Measurements from ENCODE around the gene MPZL2.

MPZL2 gene

GRCh38 chr11:118219244-118219643, 44.9 kb downstream of the MPZL2 start:
- DNase-seq (ENCODE audit: low read depth), result no peak

GRCh38 chr11:118217575-118217974, 46.5 kb downstream of the MPZL2 start:
- DNase-seq (ENCODE audit: low read depth), result no peak

GRCh38 chr11:118216621-118217481, 47.2 kb downstream of the MPZL2 start:
- no peak for DNase-seq (ENCODE audit: low read depth)

- no peak for DNase-seq (ENCODE audit: low read depth)
These were observed 48.3 kb downstream of the MPZL2 start for GRCh38 chr11:118215765-118216164.

- no peak for DNase-seq (ENCODE audit: low read depth)
These were observed 48.8 kb downstream of the MPZL2 start for GRCh38 chr11:118215262-118215661.

- DNase-seq (ENCODE audit: low read depth), result no peak
These were observed 49.7 kb downstream of the MPZL2 start for GRCh38 chr11:118214210-118214914.

GRCh38 chr11:118213781-118214180, 50.3 kb downstream of the MPZL2 start:
- no peak for DNase-seq (ENCODE audit: low read depth)

GRCh38 chr11:118213201-118213600, 50.9 kb downstream of the MPZL2 start:
- no peak for DNase-seq (ENCODE audit: low read depth)

GRCh38 chr11:118212781-118213191, 51.3 kb downstream of the MPZL2 start:
- DNase-seq (ENCODE audit: low read depth), result no peak

GRCh38 chr11:118212131-118212725, 51.9 kb downstream of the MPZL2 start:
- no peak for DNase-seq (ENCODE audit: low read depth)

- DNase-seq (ENCODE audit: low read depth), result peak; percentile 39
These were observed 53.1 kb downstream of the MPZL2 start for GRCh38 chr11:118211006-118211405.

GRCh38 chr11:118210323-118210722, 53.8 kb downstream of the MPZL2 start:
- DNase-seq (ENCODE audit: low read depth), result no peak

- no peak for DNase-seq (ENCODE audit: low read depth)
These were observed 55.1 kb downstream of the MPZL2 start for GRCh38 chr11:118209033-118209432.

- DNase-seq (ENCODE audit: low read depth), result no peak
These were observed 57.0 kb downstream of the MPZL2 start for GRCh38 chr11:118207079-118207478.

GRCh38 chr11:118206391-118207031, 57.6 kb downstream of the MPZL2 start:
- no peak for DNase-seq (ENCODE audit: low read depth)

GRCh38 chr11:118205606-118206378, 58.3 kb downstream of the MPZL2 start:
- DNase-seq (ENCODE audit: low read depth), result no peak

Measured in GM04503 (cell line).